HG03342 (cell line): ENCODE data around the gene HNRNPUL1.
A peak's percentile ranks its signal among the peaks of the same experiment; 100 is the strongest.
"Not testable (repeated sequence)": the region's sequence is repeated elsewhere in the genome, so short reads cannot be mapped to it uniquely, and the experiment has no call there.

Experiments used
- ATAC-seq: cut with Tn5 transposase; IDR thresholded peaks from one replicate; pipeline ENCODE4 v1.9.1; 2021; ENCODE audit warnings: mild to moderate bottlenecking, moderate library complexity; ENCODE audit not compliant: unreplicated experiment

The HNRNPUL1 gene

DNA sequence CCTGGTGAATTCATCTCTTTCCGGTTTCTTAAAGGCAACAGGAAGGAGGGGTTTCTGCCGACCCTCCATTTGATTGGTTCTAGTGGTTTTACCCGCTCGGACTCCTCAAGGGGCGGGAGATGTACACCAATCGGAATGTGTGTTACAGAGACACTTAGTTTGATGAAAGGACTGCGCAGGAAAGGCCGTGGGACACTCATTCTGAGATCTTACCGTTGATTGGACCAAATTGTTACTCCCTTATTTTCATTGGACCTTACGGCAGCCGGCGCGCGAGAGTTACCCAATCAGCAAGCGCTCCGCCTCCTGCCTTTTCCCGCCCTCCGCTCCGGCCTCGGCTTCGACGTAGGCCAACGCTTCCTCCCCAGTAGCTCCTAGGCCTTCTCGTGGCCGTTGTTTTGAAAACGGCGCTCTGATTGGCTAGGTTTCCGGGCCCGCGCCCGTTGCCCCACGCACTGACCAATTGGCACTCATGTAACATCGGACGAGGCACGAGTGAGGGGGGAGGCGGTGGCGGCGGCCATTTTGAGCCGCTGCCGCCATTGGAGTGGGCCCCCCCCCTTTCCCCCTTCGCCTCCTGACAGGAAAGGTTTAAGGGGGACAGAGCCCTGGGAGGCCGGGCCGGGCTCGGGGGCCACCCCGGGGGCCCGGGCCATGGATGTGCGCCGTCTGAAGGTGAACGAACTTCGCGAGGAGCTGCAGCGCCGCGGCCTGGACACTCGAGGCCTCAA, at the start of gene HNRNPUL1:
HNRNPUL1 (plus strand) TSS at position 523 of the 731 bp plus-strand sequence; CDS start at position 655, 132 bp downstream.
- peak; percentile 64 for ATAC-seq

- ATAC-seq = no peak
These were observed 46.4 kb upstream of the HNRNPUL1 start for GRCh38 chr19:41217741-41218140.

GRCh38 chr19:41218249-41218614, 45.9 kb upstream of the HNRNPUL1 start:
- ATAC-seq = no peak

DNA sequence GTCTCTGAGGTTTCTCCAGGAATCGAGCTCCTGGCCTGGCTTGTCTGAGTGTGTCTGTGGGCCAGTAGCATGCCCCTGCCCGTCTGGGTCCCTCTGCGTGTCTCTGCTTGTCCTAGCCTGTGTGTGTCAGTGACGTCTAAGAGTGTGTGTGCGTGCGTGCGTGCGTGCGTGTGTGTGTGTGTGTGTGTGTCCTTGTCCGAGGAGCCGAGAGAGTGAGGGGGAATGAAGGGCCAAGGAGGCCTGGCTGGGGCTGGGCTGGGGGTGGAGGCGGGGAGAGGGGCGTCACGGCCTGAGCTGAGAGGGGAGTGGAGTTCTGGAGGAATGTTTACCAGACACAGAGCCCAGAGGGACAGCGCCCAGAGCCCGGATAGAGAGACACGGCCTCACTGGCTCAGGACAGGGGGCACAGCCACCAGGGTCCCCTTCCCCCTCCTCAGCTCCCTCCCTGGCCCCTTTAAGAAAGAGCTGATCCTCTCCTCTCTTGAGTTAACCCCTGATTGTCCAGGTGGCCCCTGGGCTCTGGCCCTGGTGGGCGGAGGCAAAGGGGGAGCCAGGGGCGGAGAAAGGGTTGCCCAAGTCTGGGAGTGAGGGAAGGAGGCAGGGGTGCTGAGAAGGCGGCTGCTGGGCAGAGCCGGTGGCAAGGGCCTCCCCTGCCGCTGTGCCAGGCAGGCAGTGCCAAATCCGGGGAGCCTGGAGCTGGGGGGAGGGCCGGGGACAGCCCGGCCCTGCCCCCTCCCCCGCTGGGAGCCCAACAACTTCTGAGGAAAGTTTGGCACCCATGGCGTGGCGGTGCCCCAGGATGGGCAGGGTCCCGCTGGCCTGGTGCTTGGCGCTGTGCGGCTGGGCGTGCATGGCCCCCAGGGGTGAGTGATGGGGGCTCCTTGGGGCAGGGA, 45.3 kb upstream of the HNRNPUL1 start, which contains the start of gene AXL:
AXL (plus strand) TSS at position 609 of the 893 bp plus-strand sequence; CDS start at position 779, 170 bp downstream.
- ATAC-seq = no peak

- no peak for ATAC-seq
These were observed 44.1 kb upstream of the HNRNPUL1 start for GRCh38 chr19:41219924-41220567.

GRCh38 chr19:41220811-41221210, 43.4 kb upstream of the HNRNPUL1 start:
- no peak for ATAC-seq

- ATAC-seq = no peak
These were observed 42.5 kb upstream of the HNRNPUL1 start for GRCh38 chr19:41221514-41222205.

- no peak for ATAC-seq
These were observed 41.9 kb upstream of the HNRNPUL1 start for GRCh38 chr19:41222240-41222639.

DNA sequence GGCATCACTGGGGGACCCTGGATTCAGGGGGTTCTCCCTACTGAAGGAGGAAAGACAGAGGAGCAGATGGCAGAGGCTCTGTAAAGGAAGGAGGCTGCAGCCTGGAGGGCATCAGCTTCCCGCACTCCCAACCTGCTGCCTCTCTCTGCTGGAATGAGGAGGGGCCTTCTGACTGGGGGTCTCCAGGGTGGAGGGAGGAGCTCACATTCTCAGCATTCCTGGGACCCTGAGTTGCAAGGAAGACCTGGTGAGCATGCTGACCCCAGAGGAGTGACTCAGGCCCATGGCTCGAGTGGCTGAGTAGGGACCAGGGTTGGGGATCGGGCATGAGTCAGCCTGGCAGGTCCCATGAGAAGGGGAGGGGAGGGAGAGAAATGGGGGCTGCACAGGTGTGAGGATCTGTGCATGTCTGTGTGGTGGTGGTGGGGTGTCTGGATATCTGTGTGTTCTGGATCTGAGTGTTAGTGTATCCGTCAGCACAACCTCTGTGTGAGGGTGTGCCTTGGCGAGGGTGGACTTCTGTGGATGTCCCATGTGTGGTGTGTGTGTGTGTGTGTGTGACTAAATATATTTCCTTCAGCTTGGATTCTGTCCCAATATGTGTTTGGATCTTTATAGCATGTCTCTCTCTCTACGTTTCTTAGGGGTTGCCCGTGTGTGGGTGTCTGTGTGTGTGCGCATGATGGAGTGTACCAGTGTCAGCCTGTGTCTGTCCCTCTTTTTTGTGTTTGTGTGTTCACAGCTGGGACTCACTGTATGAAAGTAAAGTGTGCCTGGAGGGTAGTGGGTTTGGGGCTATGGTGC, 40.5 kb upstream of the HNRNPUL1 start:
- no peak for ATAC-seq

- no peak for ATAC-seq
These were observed 39.5 kb upstream of the HNRNPUL1 start for GRCh38 chr19:41224632-41225031.

DNA sequence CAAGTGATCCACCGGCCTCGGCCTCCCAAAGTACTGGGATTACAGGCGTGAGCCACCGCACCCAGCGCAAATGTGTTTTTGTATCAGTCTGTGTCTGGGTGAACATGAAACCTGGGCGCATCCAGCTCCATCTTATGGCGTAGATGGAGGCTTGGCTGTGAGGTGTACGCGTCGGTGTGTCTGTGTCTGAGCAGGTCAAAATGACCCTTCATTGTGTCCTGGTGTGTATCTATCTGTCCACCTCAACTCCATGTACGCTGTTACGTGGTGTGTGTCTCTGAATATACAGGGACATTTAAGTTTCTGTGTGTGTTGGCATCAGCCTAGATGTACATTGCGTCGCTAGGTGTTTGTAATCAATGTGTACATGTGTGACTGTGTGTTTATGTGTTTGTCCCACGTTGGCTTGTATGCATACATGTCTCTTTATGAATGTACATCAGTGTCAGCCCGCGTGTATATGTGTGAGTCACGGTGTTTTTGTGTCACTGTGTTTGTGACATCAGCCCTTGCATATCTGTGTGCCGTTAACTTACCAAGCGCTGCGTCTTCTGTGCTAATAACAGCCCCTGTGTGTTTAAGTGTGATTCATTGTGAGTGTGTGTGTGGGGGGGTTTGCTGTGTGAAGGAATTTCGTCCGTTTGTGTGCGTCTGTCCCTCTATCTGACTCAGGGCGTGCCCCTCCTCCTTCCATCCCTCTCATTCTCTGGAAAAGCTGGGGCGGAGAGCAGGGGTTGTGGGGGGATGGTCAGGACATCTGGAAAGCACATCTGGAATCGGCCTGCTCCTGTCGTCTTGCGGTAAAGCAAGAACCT, 38.7 kb upstream of the HNRNPUL1 start:
- ATAC-seq = no peak

- ATAC-seq = no peak
These were observed 37.9 kb upstream of the HNRNPUL1 start for GRCh38 chr19:41226053-41226873.

DNA sequence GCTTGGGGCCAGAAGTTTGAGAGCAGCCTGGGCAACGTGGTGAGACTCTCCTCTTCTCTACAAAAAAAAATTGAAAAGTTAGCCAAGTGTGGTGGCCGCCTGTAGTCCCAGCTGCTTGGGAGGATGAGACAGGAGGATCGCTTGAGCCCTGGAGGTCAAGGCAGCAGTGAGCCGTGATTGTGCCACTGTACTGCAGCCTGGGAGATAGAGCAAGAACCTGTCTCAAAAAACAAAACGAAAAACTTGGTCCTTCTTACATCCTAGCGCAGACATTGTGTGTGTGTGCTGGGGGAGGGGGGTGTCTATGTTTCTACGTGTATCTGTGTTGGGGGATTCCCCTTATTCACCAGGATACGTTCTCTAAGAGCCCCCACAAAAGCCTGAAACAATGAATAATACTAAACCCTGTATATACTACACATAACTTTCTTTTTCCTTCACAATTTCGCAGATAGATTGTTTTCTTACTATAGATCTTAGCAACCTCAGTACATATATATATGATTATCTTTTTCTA, 37.2 kb upstream of the HNRNPUL1 start:
- ATAC-seq = no peak

- ATAC-seq = no peak
These were observed 35.7 kb upstream of the HNRNPUL1 start for GRCh38 chr19:41228486-41228885.

- not testable (repeated sequence) for ATAC-seq
These were observed 34.8 kb upstream of the HNRNPUL1 start for GRCh38 chr19:41229338-41229737.

DNA sequence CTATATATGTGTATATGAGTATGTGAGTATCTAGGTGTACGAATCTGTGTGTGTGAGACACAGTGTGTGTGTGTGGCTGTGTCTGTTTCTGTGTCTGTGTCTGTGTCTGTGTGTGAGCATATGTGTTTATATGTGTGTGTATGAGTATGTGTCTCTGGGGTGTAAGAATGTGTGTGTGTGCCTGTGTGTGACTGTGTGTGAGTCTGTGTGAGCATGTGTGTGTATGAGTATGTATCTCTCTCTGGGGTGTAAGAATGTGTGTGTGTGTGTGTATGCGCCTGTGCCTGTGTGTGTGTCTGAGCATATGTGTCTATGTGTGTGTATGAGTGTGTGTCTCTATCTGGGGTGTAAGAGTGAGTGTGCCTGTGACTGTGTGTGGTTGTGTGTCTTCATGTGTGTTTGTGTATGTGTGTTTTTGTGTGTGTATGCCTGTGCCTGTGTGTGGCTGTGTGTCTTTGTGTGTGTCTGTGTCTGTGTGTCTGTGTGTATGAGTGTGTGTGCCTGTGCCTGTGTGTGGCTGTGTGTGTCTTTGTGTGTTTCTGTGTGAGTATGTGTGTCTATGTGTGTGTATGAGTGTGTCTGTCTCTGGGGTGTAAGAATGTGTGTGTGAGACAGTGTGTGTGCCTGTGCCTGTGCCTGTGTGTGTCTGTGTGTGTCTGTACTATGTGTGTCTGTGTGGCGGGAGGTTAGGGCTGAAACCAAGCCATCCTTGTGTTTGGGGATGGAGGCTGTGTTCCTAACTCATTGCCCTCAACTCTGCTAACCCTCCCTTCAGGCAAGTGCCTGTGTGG, 33.9 kb upstream of the HNRNPUL1 start:
- no peak for ATAC-seq

GRCh38 chr19:41232686-41233085, 31.5 kb upstream of the HNRNPUL1 start:
- ATAC-seq = no peak
